Gastroesophageal sphincter (tissue), 3 donors: Measurements from ENCODE around the gene BACH2.

Source experiments
- CTCF ChIP-seq, 4 experiments: fragments of 200-600 bp in 2 of 4; fragments of 450-650 bp in 2 of 4; sonication (generic) in 1 of 4; IDR thresholded peaks; one replicate each; pipeline ENCODE4 v1.5.1; 2017 to 2019; ENCODE audit warnings: antibody characterized with exemption in 4 of 4, mild to moderate bottlenecking in 2 of 4, moderate library complexity in 2 of 4
- POLR2AphosphoS5 ChIP-seq: sonication (generic); formaldehyde crosslinking; IDR thresholded peaks from one replicate; pipeline ENCODE4 v1.6.1; 2017; ENCODE audit warnings: antibody characterized with exemption

GRCh38 chr6:90238496-90239266 is 58.0 kb downstream of the BACH2 start:
- TF ChIP-seq CTCF (IDR thresholded peaks at IDR 0.05) (no peak), POLR2AphosphoS5 (no peak)
